ENCODE measurements around the gene POLR2A. TPM values are rescaled to one million over a fixed set of nuclear protein-coding genes. Genes with fewer than 3 reads are reported as not detected.

Gene POLR2A
- polyA plus RNA-seq, 1 experiment = 18.4 TPM

GRCh38 chr17:7501729-7502128 is 17.6 kb downstream of the POLR2A start:
- CTCF ChIA-PET = interaction anchor here (1.0 to 3.2 kb wide), 3 partner anchors 13 to 98 kb away, joined by 3 to 13 read pairs (median 8); partner anchors contain the start of gene TMEM256
- POLR2A ChIA-PET = interaction anchor here (0.5 kb wide), 1 partner anchor 29 kb away, joined by 6 read pairs; no protein-coding TSS in a partner anchor
- no peak overlapping the region for H3K27ac ChIP-seq (ENCODE audit: low read depth, low read length)
- no peak overlapping the region for H3K4me3 ChIP-seq (ENCODE audit: low read depth, low read length)
- H3K9me3 ChIP-seq (ENCODE audit: control insufficient read depth, insufficient read depth, low read length) = no peaks in the 10 kb centered on the region; the same call in 1 of the 2 replicates
- H3K27me3 ChIP-seq (ENCODE audit: control insufficient read depth, insufficient read depth, low read length) = no peaks in the 10 kb centered on the region
- DNase-seq (ENCODE audit: low read depth, low spot score) = no peak
- TF ChIP-seq, protein P1, sequence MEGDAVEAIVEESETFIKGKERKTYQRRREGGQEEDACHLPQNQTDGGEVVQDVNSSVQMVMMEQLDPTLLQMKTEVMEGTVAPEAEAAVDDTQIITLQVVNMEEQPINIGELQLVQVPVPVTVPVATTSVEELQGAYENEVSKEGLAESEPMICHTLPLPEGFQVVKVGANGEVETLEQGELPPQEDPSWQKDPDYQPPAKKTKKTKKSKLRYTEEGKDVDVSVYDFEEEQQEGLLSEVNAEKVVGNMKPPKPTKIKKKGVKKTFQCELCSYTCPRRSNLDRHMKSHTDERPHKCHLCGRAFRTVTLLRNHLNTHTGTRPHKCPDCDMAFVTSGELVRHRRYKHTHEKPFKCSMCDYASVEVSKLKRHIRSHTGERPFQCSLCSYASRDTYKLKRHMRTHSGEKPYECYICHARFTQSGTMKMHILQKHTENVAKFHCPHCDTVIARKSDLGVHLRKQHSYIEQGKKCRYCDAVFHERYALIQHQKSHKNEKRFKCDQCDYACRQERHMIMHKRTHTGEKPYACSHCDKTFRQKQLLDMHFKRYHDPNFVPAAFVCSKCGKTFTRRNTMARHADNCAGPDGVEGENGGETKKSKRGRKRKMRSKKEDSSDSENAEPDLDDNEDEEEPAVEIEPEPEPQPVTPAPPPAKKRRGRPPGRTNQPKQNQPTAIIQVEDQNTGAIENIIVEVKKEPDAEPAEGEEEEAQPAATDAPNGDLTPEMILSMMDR (IDR thresholded peaks at IDR 0.05; ENCODE audit: low read depth, low read length) = no peak

DNA sequence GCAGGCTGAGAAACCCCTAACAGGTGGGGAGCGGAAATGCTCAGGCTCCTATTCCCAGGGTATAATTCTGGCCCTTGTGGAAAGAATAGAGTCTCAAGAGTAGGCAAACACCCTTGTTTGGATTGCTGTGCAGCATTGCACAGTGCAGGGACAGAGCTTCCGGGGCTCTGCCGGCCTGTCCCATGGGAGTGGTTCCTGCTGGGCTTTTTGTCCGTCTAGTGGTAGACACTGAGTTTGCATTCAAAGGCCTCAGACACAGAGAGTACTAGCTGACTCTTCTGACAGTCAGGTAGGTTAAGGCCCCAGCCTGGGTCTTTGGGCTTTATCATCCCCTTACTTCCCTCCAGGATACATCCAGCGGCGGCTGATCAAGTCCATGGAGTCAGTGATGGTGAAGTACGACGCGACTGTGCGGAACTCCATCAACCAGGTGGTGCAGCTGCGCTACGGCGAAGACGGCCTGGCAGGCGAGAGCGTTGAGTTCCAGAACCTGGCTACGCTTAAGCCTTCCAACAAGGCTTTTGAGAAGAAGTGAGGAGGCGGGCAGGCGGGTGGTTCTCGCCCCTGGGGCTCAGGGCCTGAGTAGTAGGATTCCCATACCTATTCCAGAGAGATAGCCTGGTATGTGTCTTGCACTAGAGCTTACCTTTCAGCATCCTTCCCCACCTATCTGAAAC is 18.1 kb downstream of the POLR2A start:
- ChIA-PET POLR2A (interaction anchor here (0.5 kb wide), 1 partner anchor 28 kb away, joined by 6 read pairs; no protein-coding TSS in a partner anchor), CTCF (interaction anchor here (1.0 to 3.2 kb wide), 3 partner anchors 12 to 99 kb away, joined by 3 to 13 read pairs (median 8); partner anchors contain the start of gene TMEM256)
- Histone ChIP-seq H3K4me3 (ENCODE audit: low read depth, low read length) (no peak overlapping the region), H3K27ac (ENCODE audit: low read depth, low read length) (no peak overlapping the region), H3K9me3 (ENCODE audit: control insufficient read depth, insufficient read depth, low read length) (no peaks in the 10 kb centered on the region; the same call in 1 of the 2 replicates), H3K27me3 (ENCODE audit: control insufficient read depth, insufficient read depth, low read length) (no peaks in the 10 kb centered on the region)
- DNase-seq (ENCODE audit: low read depth, low spot score) = no peak
- TF ChIP-seq, protein P1 (IDR thresholded peaks at IDR 0.05; ENCODE audit: low read depth, low read length) = no peak

DNA sequence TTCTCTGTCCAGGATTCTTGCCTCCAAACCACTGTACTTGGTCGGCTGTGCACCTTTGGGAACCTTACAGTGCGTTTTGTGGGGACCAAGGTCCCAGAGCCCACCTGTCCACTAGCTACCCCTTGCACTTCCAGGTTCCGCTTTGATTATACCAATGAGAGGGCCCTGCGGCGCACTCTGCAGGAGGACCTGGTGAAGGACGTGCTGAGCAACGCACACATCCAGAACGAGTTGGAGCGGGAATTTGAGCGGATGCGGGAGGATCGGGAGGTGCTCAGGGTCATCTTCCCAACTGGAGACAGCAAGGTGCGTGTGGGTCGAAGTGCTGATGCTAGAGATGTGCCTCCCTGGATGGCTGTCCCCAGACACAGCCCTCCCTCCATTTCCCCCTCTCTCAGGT is 18.8 kb downstream of the POLR2A start:
- DNase-seq (ENCODE audit: low read depth, low spot score) = no peak
- Histone ChIP-seq H3K27me3 (ENCODE audit: control insufficient read depth, insufficient read depth, low read length) (no peaks in the 10 kb centered on the region), H3K27ac (ENCODE audit: low read depth, low read length) (no peak overlapping the region), H3K4me3 (ENCODE audit: low read depth, low read length) (no peak overlapping the region), H3K9me3 (ENCODE audit: control insufficient read depth, insufficient read depth, low read length) (no peaks in the 10 kb centered on the region)
- TF ChIP-seq, protein P1 (IDR thresholded peaks at IDR 0.05; ENCODE audit: low read depth, low read length) = peak; percentile 26; the same call in 1 of the 2 replicates
- POLR2A ChIA-PET = no interaction called here
- CTCF ChIA-PET = interaction anchor here (1.0 to 3.2 kb wide), 3 partner anchors 12 to 99 kb away, joined by 3 to 13 read pairs (median 8); partner anchors contain the start of gene TMEM256

- no peak for DNase-seq (ENCODE audit: low read depth, low spot score)
- H3K27me3 ChIP-seq (ENCODE audit: control insufficient read depth, insufficient read depth, low read length) = no peaks in the 10 kb centered on the region
- ChIA-PET CTCF (interaction anchor here (0.6 to 3.2 kb wide), 2 partner anchors 11 to 30 kb away, joined by 9 to 13 read pairs; no protein-coding TSS in a partner anchor), POLR2A (no interaction called here)
- H3K27ac ChIP-seq (ENCODE audit: low read depth, low read length) = no peak overlapping the region
- H3K4me3 ChIP-seq (ENCODE audit: low read depth, low read length) = no peak overlapping the region
- TF ChIP-seq, protein P1 (IDR thresholded peaks at IDR 0.05; ENCODE audit: low read depth, low read length) = no peak
- no peaks in the 10 kb centered on the region for H3K9me3 ChIP-seq (ENCODE audit: control insufficient read depth, insufficient read depth, low read length)
Observed at GRCh38 chr17:7503521-7503920, 19.4 kb downstream of the POLR2A start.

GRCh38 chr17:7508145-7508544 is 24.0 kb downstream of the POLR2A start:
- Histone ChIP-seq H3K9me3 (ENCODE audit: control insufficient read depth, insufficient read depth, low read length) (no peaks in the 10 kb centered on the region), H3K27ac (ENCODE audit: low read depth, low read length) (no peak overlapping the region), H3K4me3 (ENCODE audit: low read depth, low read length) (no peak overlapping the region), H3K27me3 (ENCODE audit: control insufficient read depth, insufficient read depth, low read length) (no peaks in the 10 kb centered on the region)
- ChIA-PET POLR2A (interaction anchor here (1.0 kb wide), 1 partner anchor 9 kb away, joined by 7 read pairs; no protein-coding TSS in a partner anchor), CTCF (interaction anchor here (0.9 to 1.8 kb wide), 3 partner anchors 10 to 53 kb away, joined by 3 to 4 read pairs (median 4); no protein-coding TSS in a partner anchor)
- DNase-seq (ENCODE audit: low read depth, low spot score) = no peak
- TF ChIP-seq, protein P1 (IDR thresholded peaks at IDR 0.05; ENCODE audit: low read depth, low read length) = no peak

Measured in AG04450 (cell line).